HL-60 (cell line): Measurements from ENCODE around the gene ZNF672.

Source experiments
- CTCF ChIP-seq: IDR thresholded peaks from one replicate; pipeline ENCODE4 v1.5.1; 2011; ENCODE audit warnings: low read length, control low read depth, inconsistent platforms; ENCODE audit not compliant: insufficient read depth
- GABPA ChIP-seq: IDR thresholded peaks from 2 replicates; pipeline ENCODE4 v1.6.1; 2012; ENCODE audit warnings: low read depth
- POLR2AphosphoS5 ChIP-seq: IDR thresholded peaks from 2 replicates; pipeline ENCODE4 v1.6.1; 2012; ENCODE audit warnings: low read depth
- SPI1 ChIP-seq: IDR thresholded peaks from 2 replicates; pipeline ENCODE4 v1.6.1; 2012; ENCODE audit warnings: low read depth, mild to moderate bottlenecking, borderline replicate concordance
- TF ChIP-seq, protein P1 (sequence below): IDR thresholded peaks from 2 replicates; pipeline ENCODE4 v1.6.1; 2012; ENCODE audit warnings: low read depth; ENCODE audit not compliant: insufficient replicate concordance

DNA sequence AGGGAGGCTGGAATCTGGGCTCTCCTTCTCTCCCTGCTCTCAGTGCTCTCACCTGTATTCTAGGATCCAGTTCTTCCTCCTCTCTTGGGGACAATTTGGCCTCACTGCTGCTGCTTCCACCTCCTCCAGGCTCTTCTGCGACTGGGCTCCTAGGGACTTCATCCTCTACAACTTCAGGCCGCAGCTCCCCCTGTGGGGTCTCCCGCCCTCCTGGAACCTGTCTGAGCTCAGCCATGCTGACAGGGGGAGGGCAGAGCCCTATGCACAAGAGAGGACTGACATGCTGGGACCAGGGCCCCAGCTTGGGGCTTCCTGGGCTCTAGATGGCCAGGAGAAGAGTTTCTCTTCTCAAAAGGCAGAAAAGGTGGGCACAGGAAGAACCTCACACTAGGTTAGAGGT lies 13.3 kb upstream of the ZNF672 start:
- TF ChIP-seq CTCF (no peak), GABPA (no peak), POLR2AphosphoS5 (no peak), SPI1 (no peak)
- TF ChIP-seq, protein P1, sequence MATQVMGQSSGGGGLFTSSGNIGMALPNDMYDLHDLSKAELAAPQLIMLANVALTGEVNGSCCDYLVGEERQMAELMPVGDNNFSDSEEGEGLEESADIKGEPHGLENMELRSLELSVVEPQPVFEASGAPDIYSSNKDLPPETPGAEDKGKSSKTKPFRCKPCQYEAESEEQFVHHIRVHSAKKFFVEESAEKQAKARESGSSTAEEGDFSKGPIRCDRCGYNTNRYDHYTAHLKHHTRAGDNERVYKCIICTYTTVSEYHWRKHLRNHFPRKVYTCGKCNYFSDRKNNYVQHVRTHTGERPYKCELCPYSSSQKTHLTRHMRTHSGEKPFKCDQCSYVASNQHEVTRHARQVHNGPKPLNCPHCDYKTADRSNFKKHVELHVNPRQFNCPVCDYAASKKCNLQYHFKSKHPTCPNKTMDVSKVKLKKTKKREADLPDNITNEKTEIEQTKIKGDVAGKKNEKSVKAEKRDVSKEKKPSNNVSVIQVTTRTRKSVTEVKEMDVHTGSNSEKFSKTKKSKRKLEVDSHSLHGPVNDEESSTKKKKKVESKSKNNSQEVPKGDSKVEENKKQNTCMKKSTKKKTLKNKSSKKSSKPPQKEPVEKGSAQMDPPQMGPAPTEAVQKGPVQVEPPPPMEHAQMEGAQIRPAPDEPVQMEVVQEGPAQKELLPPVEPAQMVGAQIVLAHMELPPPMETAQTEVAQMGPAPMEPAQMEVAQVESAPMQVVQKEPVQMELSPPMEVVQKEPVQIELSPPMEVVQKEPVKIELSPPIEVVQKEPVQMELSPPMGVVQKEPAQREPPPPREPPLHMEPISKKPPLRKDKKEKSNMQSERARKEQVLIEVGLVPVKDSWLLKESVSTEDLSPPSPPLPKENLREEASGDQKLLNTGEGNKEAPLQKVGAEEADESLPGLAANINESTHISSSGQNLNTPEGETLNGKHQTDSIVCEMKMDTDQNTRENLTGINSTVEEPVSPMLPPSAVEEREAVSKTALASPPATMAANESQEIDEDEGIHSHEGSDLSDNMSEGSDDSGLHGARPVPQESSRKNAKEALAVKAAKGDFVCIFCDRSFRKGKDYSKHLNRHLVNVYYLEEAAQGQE = no peak
